ENCODE measurements around the gene CCER1.
"Not testable (repeated sequence)": the region's sequence is repeated elsewhere in the genome, so short reads cannot be mapped to it uniquely, and the experiment has no call there.

The CCER1 gene

GRCh38 chr12:90954921-90955320, at the start of gene CCER1:
CCER1 (minus strand) TSS chr12:90955176; CDS start chr12:90954742, 434 bp downstream.
- DNase-seq (ENCODE audit: low read depth in 1 of 2, low spot score in 1 of 2): no peak

GRCh38 chr12:91003737-91004136, 48.8 kb upstream of the CCER1 start:
- no peak for DNase-seq (ENCODE audit: low read depth in 1 of 2, low spot score in 1 of 2)

GRCh38 chr12:91001306-91001705, 46.3 kb upstream of the CCER1 start:
- DNase-seq (ENCODE audit: low read depth in 1 of 2, low spot score in 1 of 2): no peak

GRCh38 chr12:90999966-91000365, 45.0 kb upstream of the CCER1 start:
- no peak for DNase-seq (ENCODE audit: low read depth in 1 of 2, low spot score in 1 of 2)

- no peak for DNase-seq (ENCODE audit: low read depth in 1 of 2, low spot score in 1 of 2)
Observed at GRCh38 chr12:90999527-90999926, 44.6 kb upstream of the CCER1 start.

GRCh38 chr12:90995010-90995409, 40.0 kb upstream of the CCER1 start:
- no peak for DNase-seq (ENCODE audit: low read depth in 1 of 2, low spot score in 1 of 2)

- DNase-seq (ENCODE audit: low read depth in 1 of 2, low spot score in 1 of 2): no peak
Observed at GRCh38 chr12:90991952-90992465, 37.0 kb upstream of the CCER1 start.

- DNase-seq (ENCODE audit: low read depth in 1 of 2, low spot score in 1 of 2): no peak
Observed at GRCh38 chr12:90990611-90991010, 35.6 kb upstream of the CCER1 start.

GRCh38 chr12:90989686-90990111, 34.7 kb upstream of the CCER1 start:
- no peak for DNase-seq (ENCODE audit: low read depth in 1 of 2, low spot score in 1 of 2)

GRCh38 chr12:90987520-90987919, 32.5 kb upstream of the CCER1 start:
- no peak for DNase-seq (ENCODE audit: low read depth in 1 of 2, low spot score in 1 of 2)

- DNase-seq (ENCODE audit: low read depth in 1 of 2, low spot score in 1 of 2): no peak
Observed at GRCh38 chr12:90987101-90987500, 32.1 kb upstream of the CCER1 start.

GRCh38 chr12:90985331-90985730, 30.4 kb upstream of the CCER1 start:
- DNase-seq (ENCODE audit: low read depth in 1 of 2, low spot score in 1 of 2): not testable (repeated sequence)

GRCh38 chr12:90984114-90984513, 29.1 kb upstream of the CCER1 start:
- DNase-seq (ENCODE audit: low read depth in 1 of 2, low spot score in 1 of 2): no peak

GRCh38 chr12:90982170-90982569, 27.2 kb upstream of the CCER1 start:
- DNase-seq (ENCODE audit: low read depth in 1 of 2, low spot score in 1 of 2): no peak

- no peak for DNase-seq (ENCODE audit: low read depth in 1 of 2, low spot score in 1 of 2)
Observed at GRCh38 chr12:90979951-90980350, 25.0 kb upstream of the CCER1 start.

GRCh38 chr12:90979019-90979418, 24.0 kb upstream of the CCER1 start:
- no peak for DNase-seq (ENCODE audit: low read depth in 1 of 2, low spot score in 1 of 2)

GRCh38 chr12:90978117-90978770, 23.3 kb upstream of the CCER1 start:
- no peak for DNase-seq (ENCODE audit: low read depth in 1 of 2, low spot score in 1 of 2)

- DNase-seq (ENCODE audit: low read depth in 1 of 2, low spot score in 1 of 2): no peak
Observed at GRCh38 chr12:90977224-90977623, 22.2 kb upstream of the CCER1 start.

- DNase-seq (ENCODE audit: low read depth in 1 of 2, low spot score in 1 of 2): no peak
Observed at GRCh38 chr12:90974286-90974685, 19.3 kb upstream of the CCER1 start.

- no peak for DNase-seq (ENCODE audit: low read depth in 1 of 2, low spot score in 1 of 2)
Observed at GRCh38 chr12:90972226-90972625, 17.2 kb upstream of the CCER1 start.

GRCh38 chr12:90970911-90971310, 15.9 kb upstream of the CCER1 start:
- no peak for DNase-seq (ENCODE audit: low read depth in 1 of 2, low spot score in 1 of 2)

GRCh38 chr12:90970471-90970870, 15.5 kb upstream of the CCER1 start:
- DNase-seq (ENCODE audit: low read depth in 1 of 2, low spot score in 1 of 2): no peak

GRCh38 chr12:90969851-90970250, 14.9 kb upstream of the CCER1 start:
- DNase-seq (ENCODE audit: low read depth in 1 of 2, low spot score in 1 of 2): no peak

Data from activated T-helper 1 cell treated with anti-CD3 and anti-CD28 coated beads, Interleukin-2, amount 50 U/mL, for 16 hours (primary cell).